Nephron (organoid): ENCODE data around the gene RAB4A.

ENCODE experiments used
- H3K27ac Mint-ChIP-seq, 3 experiments: 2 replicates each; pipeline ENCODE4 v1.8.0; 2020; ENCODE audit warnings: mixed read lengths in 3 of 3, mild to moderate bottlenecking in 2 of 3, moderate library complexity in 1 of 3
- H3K27me3 Mint-ChIP-seq: 2 replicates; pipeline ENCODE4 v1.8.0; 2021; ENCODE audit warnings: low read depth, mild to moderate bottlenecking, moderate library complexity, mixed read lengths
- H3K36me3 Mint-ChIP-seq: 2 replicates; pipeline ENCODE4 v1.8.0; 2020; ENCODE audit warnings: low read depth, mixed read lengths
- H3K4me1 Mint-ChIP-seq: 2 replicates; pipeline ENCODE4 v1.8.0; 2020; ENCODE audit warnings: mixed read lengths
- H3K4me3 Mint-ChIP-seq, 3 experiments: 2 replicates each; pipeline ENCODE4 v1.8.0; 2020; ENCODE audit warnings: mild to moderate bottlenecking in 3 of 3, mixed read lengths in 3 of 3, moderate library complexity in 2 of 3
- H3K9me3 Mint-ChIP-seq: 2 replicates; pipeline ENCODE4 v1.8.0; 2020; ENCODE audit warnings: mixed read lengths
- TF ChIP-seq, protein P1 (sequence below), 3 experiments: fragments of 200-600 bp; sonication (generic); IDR thresholded peaks; one replicate each; pipeline ENCODE4 v1.5.0; 2021; ENCODE audit warnings: antibody characterized with exemption in 3 of 3; ENCODE audit not compliant: unreplicated experiment in 3 of 3

The RAB4A gene

GRCh38 chr1:229340496-229340895 is 69.6 kb downstream of the RAB4A start:
- peaks cover 12% of the 10 kb centered on the region for H3K27me3 Mint-ChIP-seq
- TF ChIP-seq, protein P1, sequence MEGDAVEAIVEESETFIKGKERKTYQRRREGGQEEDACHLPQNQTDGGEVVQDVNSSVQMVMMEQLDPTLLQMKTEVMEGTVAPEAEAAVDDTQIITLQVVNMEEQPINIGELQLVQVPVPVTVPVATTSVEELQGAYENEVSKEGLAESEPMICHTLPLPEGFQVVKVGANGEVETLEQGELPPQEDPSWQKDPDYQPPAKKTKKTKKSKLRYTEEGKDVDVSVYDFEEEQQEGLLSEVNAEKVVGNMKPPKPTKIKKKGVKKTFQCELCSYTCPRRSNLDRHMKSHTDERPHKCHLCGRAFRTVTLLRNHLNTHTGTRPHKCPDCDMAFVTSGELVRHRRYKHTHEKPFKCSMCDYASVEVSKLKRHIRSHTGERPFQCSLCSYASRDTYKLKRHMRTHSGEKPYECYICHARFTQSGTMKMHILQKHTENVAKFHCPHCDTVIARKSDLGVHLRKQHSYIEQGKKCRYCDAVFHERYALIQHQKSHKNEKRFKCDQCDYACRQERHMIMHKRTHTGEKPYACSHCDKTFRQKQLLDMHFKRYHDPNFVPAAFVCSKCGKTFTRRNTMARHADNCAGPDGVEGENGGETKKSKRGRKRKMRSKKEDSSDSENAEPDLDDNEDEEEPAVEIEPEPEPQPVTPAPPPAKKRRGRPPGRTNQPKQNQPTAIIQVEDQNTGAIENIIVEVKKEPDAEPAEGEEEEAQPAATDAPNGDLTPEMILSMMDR (IDR thresholded peaks at IDR 0.05; ENCODE audit: unreplicated experiment in 3 of 3): no peak
- peak overlapping the region; percentile 79 to 93 (median 86) for H3K4me3 Mint-ChIP-seq
- no peaks in the 10 kb centered on the region for H3K9me3 Mint-ChIP-seq
- H3K4me1 Mint-ChIP-seq: peaks cover 24% of the 10 kb centered on the region
- no peak overlapping the region for H3K27ac Mint-ChIP-seq
- H3K36me3 Mint-ChIP-seq: peaks cover under 1% of the 10 kb centered on the region

- Mint-ChIP-seq H3K27me3 (peaks cover 22% of the 10 kb centered on the region), H3K36me3 (no peaks in the 10 kb centered on the region), H3K4me3 (peak overlapping the region; percentile 92 to 97 (median 93)), H3K27ac (peak overlapping the region; percentile 16 to 92 (median 42)), H3K4me1 (peaks cover 24% of the 10 kb centered on the region), H3K9me3 (no peaks in the 10 kb centered on the region)
- TF ChIP-seq, protein P1 (IDR thresholded peaks at IDR 0.05; ENCODE audit: unreplicated experiment in 3 of 3): no peak
Observed at GRCh38 chr1:229341774-229342655, 71.1 kb downstream of the RAB4A start.

DNA sequence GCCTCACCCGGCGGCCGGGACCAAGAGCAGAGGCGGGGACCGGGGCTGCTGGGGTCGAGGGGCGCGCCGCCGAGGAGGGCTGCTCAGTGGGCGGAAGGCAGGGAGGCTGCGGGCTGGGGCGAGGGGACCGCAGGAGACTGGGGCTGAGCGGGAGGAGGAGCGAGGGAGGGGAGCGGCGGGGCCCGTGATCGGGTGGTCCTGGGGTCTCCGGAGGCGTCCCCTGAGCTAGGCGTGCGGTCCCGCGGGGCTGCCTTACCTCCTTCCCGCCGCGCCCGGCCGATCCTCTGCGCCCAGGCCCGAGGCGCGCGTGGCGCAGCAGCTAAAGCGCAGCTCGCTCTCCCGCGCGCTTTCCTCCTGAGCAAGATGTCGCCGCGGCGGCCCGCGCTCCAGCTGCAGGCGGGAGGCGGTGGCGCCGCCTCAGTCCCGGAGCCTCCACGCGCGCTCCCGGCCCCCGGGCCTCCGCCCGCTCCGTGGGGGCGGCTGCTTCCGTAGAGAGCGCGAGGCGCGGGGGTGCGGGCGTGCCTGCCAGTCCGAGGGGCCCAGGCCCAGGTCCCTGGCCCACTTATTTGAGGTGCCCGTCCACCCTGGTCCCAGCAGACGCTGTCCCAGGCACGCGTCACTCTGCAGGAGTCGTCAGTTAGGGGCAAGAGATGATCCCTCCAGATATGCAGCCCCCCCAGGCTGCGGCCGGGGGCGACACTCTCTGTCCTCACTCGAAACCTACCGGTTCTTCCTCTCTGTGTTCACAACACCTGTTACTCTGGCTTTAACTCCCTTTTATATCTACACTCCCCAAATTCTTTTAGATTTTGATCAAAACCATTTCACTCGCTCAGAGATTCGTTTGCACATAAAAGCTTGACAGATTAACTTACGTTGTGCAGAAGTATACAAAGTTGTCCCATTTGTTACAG is 72.0 kb downstream of the RAB4A start, which contains the start of gene CCSAP:
Gene CCSAP (minus strand): TSS at position 392 of the 914 bp plus-strand sequence. CDS start 582 bp downstream, outside the sequence.
- Mint-ChIP-seq H3K4me1 (peaks cover 24% of the 10 kb centered on the region), H3K4me3 (peak within 1 kb of the TSS; percentile 93 to 97 (median 95)), H3K36me3 (no peaks in the 10 kb centered on the region), H3K9me3 (no peaks in the 10 kb centered on the region), H3K27me3 (peaks cover 31% of the 10 kb centered on the region), H3K27ac (peak within 1 kb of the TSS; percentile 58 to 92 (median 69))
- TF ChIP-seq, protein P1 (IDR thresholded peaks at IDR 0.05; ENCODE audit: unreplicated experiment in 3 of 3): no peak

DNA sequence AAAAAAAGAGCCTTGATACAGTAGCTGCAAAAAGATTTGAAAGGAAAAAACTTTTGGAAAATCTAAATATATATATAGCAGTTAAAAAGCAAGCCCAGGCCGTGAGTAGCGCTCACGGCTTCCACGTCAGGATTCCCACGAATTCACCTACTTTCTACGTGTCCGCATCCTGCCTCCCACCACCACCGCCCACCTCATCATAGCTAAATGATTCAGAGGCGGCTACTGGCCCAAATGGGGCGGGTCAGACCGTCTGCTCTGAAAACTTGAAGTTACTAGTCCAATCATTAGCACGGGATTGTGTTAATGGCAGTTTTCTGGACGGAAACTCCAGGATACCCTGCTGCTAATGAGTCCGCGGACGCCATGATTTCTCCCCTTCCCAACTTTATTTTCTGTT is 73.2 kb downstream of the RAB4A start:
- peak overlapping the region; percentile 74 to 84 (median 84) for H3K4me3 Mint-ChIP-seq
- TF ChIP-seq, protein P1 (IDR thresholded peaks at IDR 0.05; ENCODE audit: unreplicated experiment in 3 of 3): no peak
- H3K36me3 Mint-ChIP-seq: no peaks in the 10 kb centered on the region
- peaks cover 24% of the 10 kb centered on the region for H3K4me1 Mint-ChIP-seq
- peaks cover 34% of the 10 kb centered on the region for H3K27me3 Mint-ChIP-seq
- no peak overlapping the region for H3K27ac Mint-ChIP-seq
- H3K9me3 Mint-ChIP-seq: no peaks in the 10 kb centered on the region

GRCh38 chr1:229344937-229345684 is 74.2 kb downstream of the RAB4A start:
- H3K4me1 Mint-ChIP-seq: peaks cover 17% of the 10 kb centered on the region
- TF ChIP-seq, protein P1 (IDR thresholded peaks at IDR 0.05; ENCODE audit: unreplicated experiment in 3 of 3): no peak
- no peaks in the 10 kb centered on the region for H3K36me3 Mint-ChIP-seq
- peak overlapping the region; percentile 68 to 74 (median 71) for H3K4me3 Mint-ChIP-seq
- H3K27me3 Mint-ChIP-seq: peaks cover 40% of the 10 kb centered on the region
- H3K9me3 Mint-ChIP-seq: no peaks in the 10 kb centered on the region
- H3K27ac Mint-ChIP-seq: no peak overlapping the region
